ENCODE measurements around the gene PKDREJ. TPM values are rescaled to one million over a fixed set of nuclear protein-coding genes. Genes with fewer than 3 reads are reported as not detected.

The PKDREJ gene
- total and polyA plus RNA-seq, 2 experiments from 2014 or later, result 0.04 TPM; not detected in 1

- Histone ChIP-seq H3K27ac (no peak overlapping the region), H3K79me2 (ENCODE audit: insufficient read depth) (peaks cover 29% of the 10 kb centered on the region), H3K4me2 (ENCODE audit: unreplicated experiment) (no peak overlapping the region), H3K36me3 (ENCODE audit: low read depth) (peaks cover 7% of the 10 kb centered on the region; the same call in 1 of the 2 replicates), H3K9ac (no peak overlapping the region), H3F3A (ENCODE audit: insufficient read depth) (peaks cover 11% of the 10 kb centered on the region; the same call in 1 of the 2 replicates), H3K9me3 (ENCODE audit: low read depth) (no peaks in the 10 kb centered on the region), H3K27me3 (replicated peaks; ENCODE audit: insufficient read depth) (no peaks in the 10 kb centered on the region), H3K4me3 (no peak overlapping the region), H4K20me1 (ENCODE audit: insufficient read depth) (no peaks in the 10 kb centered on the region), H2AFZ (no peak overlapping the region), H3K4me1 (ENCODE audit: insufficient read depth) (peaks cover 18% of the 10 kb centered on the region), H3K9me2 (ENCODE audit: insufficient read depth) (no peaks in the 10 kb centered on the region)
- 95 to 100% methylated on average over 2 of the region's 2 CpGs for WGBS, 2 experiments (ENCODE audit: low coverage in 1 of 2, low lambda C conversion rate in 2 of 2, missing lambda C conversion rate in 2 of 2)
- no peak for TF ChIP-seq EZH2 (IDR thresholded peaks at IDR 0.05; ENCODE audit: insufficient read depth, poor library complexity, severe bottlenecking)
- TF ChIP-seq EZH2phosphoT487 (IDR thresholded peaks at IDR 0.05; ENCODE audit: insufficient read depth, low read depth), result no peak
- in situ Hi-C loops (cut with MboI), result no loop called here
- no peak for DNase-seq
These were observed 31.6 kb upstream of the PKDREJ start for GRCh38 chr22:46294784-46295183.

- Histone ChIP-seq H3K4me2 (ENCODE audit: unreplicated experiment) (no peak overlapping the region), H3K9me2 (ENCODE audit: insufficient read depth) (no peaks in the 10 kb centered on the region), H3F3A (ENCODE audit: insufficient read depth) (peaks cover 11% of the 10 kb centered on the region; the same call in 1 of the 2 replicates), H3K9me3 (ENCODE audit: low read depth) (no peaks in the 10 kb centered on the region), H3K27ac (peak overlapping the region; percentile 34), H3K9ac (peak overlapping the region; percentile 52; the same call in 1 of the 2 replicates), H3K79me2 (ENCODE audit: insufficient read depth) (peaks cover 18% of the 10 kb centered on the region), H2AFZ (peak overlapping the region; percentile 31; the same call in 1 of the 2 replicates), H3K36me3 (ENCODE audit: low read depth) (peaks cover 7% of the 10 kb centered on the region; the same call in 1 of the 2 replicates), H3K27me3 (replicated peaks; ENCODE audit: insufficient read depth) (no peaks in the 10 kb centered on the region), H3K4me3 (no peak overlapping the region), H3K4me1 (ENCODE audit: insufficient read depth) (peaks cover 18% of the 10 kb centered on the region), H4K20me1 (ENCODE audit: insufficient read depth) (no peaks in the 10 kb centered on the region)
- in situ Hi-C loops (cut with MboI), result no loop called here
- WGBS, 2 experiments (ENCODE audit: low coverage in 1 of 2, low lambda C conversion rate in 2 of 2, missing lambda C conversion rate in 2 of 2), result 42 to 62% methylated on average over 11 of the region's 11 CpGs
- TF ChIP-seq EZH2phosphoT487 (IDR thresholded peaks at IDR 0.05; ENCODE audit: insufficient read depth, low read depth), result no peak
- TF ChIP-seq EZH2 (IDR thresholded peaks at IDR 0.05; ENCODE audit: insufficient read depth, poor library complexity, severe bottlenecking), result no peak
- peak; percentile 83 for DNase-seq
These were observed 30.6 kb upstream of the PKDREJ start for GRCh38 chr22:46293577-46294260.

GRCh38 chr22:46292732-46293131 lies 29.6 kb upstream of the PKDREJ start:
- WGBS, 2 experiments (ENCODE audit: low coverage in 1 of 2, low lambda C conversion rate in 2 of 2, missing lambda C conversion rate in 2 of 2), result 88 to 92% methylated on average over 14 of the region's 14 CpGs
- TF ChIP-seq EZH2phosphoT487 (IDR thresholded peaks at IDR 0.05; ENCODE audit: insufficient read depth, low read depth) (no peak), EZH2 (IDR thresholded peaks at IDR 0.05; ENCODE audit: insufficient read depth, poor library complexity, severe bottlenecking) (no peak)

GRCh38 chr22:46292173-46292572 lies 29.0 kb upstream of the PKDREJ start:
- Histone ChIP-seq H3K4me2 (ENCODE audit: unreplicated experiment) (no peak overlapping the region), H3K36me3 (ENCODE audit: low read depth) (peaks cover 7% of the 10 kb centered on the region; the same call in 1 of the 2 replicates), H3K27ac (no peak overlapping the region), H3K9me2 (ENCODE audit: insufficient read depth) (no peaks in the 10 kb centered on the region), H3K9me3 (ENCODE audit: low read depth) (no peaks in the 10 kb centered on the region), H4K20me1 (ENCODE audit: insufficient read depth) (no peaks in the 10 kb centered on the region), H3K27me3 (replicated peaks; ENCODE audit: insufficient read depth) (no peaks in the 10 kb centered on the region), H3K9ac (no peak overlapping the region), H3K4me1 (ENCODE audit: insufficient read depth) (peaks cover 12% of the 10 kb centered on the region; the same call in 1 of the 2 replicates), H3K4me3 (no peak overlapping the region), H2AFZ (no peak overlapping the region), H3F3A (ENCODE audit: insufficient read depth) (peaks cover 11% of the 10 kb centered on the region; the same call in 1 of the 2 replicates), H3K79me2 (ENCODE audit: insufficient read depth) (peaks cover 3% of the 10 kb centered on the region)
- no peak for DNase-seq
- TF ChIP-seq EZH2phosphoT487 (IDR thresholded peaks at IDR 0.05; ENCODE audit: insufficient read depth, low read depth) (no peak), EZH2 (IDR thresholded peaks at IDR 0.05; ENCODE audit: insufficient read depth, poor library complexity, severe bottlenecking) (no peak)
- WGBS, 2 experiments (ENCODE audit: low coverage in 1 of 2, low lambda C conversion rate in 2 of 2, missing lambda C conversion rate in 2 of 2), result 93 to 100% methylated on average over 3 of the region's 3 CpGs
- in situ Hi-C loops (cut with MboI), result no loop called here

More at GRCh38 chr22:46292732-46293131, 29.6 kb upstream of the PKDREJ start:
- no peaks in the 10 kb centered on the region for H3K9me3 ChIP-seq (ENCODE audit: low read depth)
- no peak for DNase-seq
- no peak overlapping the region for H3K4me2 ChIP-seq (ENCODE audit: unreplicated experiment)
- H3K9ac ChIP-seq, result no peak overlapping the region
- H3F3A ChIP-seq (ENCODE audit: insufficient read depth), result peaks cover 11% of the 10 kb centered on the region; the same call in 1 of the 2 replicates
- no peaks in the 10 kb centered on the region for H4K20me1 ChIP-seq (ENCODE audit: insufficient read depth)
- no peak overlapping the region for H3K4me3 ChIP-seq
- in situ Hi-C loops (cut with MboI), result no loop called here
- peaks cover 7% of the 10 kb centered on the region; the same call in 1 of the 2 replicates for H3K36me3 ChIP-seq (ENCODE audit: low read depth)
- H3K27ac ChIP-seq, result no peak overlapping the region
- peaks cover 17% of the 10 kb centered on the region for H3K4me1 ChIP-seq (ENCODE audit: insufficient read depth)
- peaks cover 8% of the 10 kb centered on the region for H3K79me2 ChIP-seq (ENCODE audit: insufficient read depth)
- H3K27me3 ChIP-seq (replicated peaks; ENCODE audit: insufficient read depth), result no peaks in the 10 kb centered on the region
- H2AFZ ChIP-seq, result no peak overlapping the region
- no peaks in the 10 kb centered on the region for H3K9me2 ChIP-seq (ENCODE audit: insufficient read depth)
